ENCODE measurements around the gene TNRC6A. TPM values are rescaled to one million over a fixed set of nuclear protein-coding genes. Genes with fewer than 3 reads are reported as not detected.
"Not testable (repeated sequence)": the region's sequence is repeated elsewhere in the genome, so short reads cannot be mapped to it uniquely, and the experiment has no call there.

The TNRC6A gene
- polyA plus RNA-seq, 1 donor: 49.2 TPM

GRCh38 chr16:24737916-24738594 lies 8.6 kb downstream of the TNRC6A start:
- WGBS (ENCODE audit: insufficient coverage, low lambda C conversion rate): 100% methylated on average over 1 of the region's 5 CpGs
- H3K9me3 ChIP-seq (ENCODE audit: control insufficient read depth, low read depth, low read length): no peaks in the 10 kb centered on the region
- H3K4me3 ChIP-seq (ENCODE audit: low read length): no peak overlapping the region
- no peaks in the 10 kb centered on the region for H3K4me1 ChIP-seq (ENCODE audit: control insufficient read depth, insufficient read depth, low read length)
- no peak overlapping the region for H3K27ac ChIP-seq (ENCODE audit: low read length)
- H3K27me3 ChIP-seq (ENCODE audit: control insufficient read depth, insufficient read depth, low read length): no peaks in the 10 kb centered on the region
- no peak for DNase-seq
- H3K36me3 ChIP-seq (ENCODE audit: control insufficient read depth, insufficient read depth, low read length): peaks cover 18% of the 10 kb centered on the region

DNA sequence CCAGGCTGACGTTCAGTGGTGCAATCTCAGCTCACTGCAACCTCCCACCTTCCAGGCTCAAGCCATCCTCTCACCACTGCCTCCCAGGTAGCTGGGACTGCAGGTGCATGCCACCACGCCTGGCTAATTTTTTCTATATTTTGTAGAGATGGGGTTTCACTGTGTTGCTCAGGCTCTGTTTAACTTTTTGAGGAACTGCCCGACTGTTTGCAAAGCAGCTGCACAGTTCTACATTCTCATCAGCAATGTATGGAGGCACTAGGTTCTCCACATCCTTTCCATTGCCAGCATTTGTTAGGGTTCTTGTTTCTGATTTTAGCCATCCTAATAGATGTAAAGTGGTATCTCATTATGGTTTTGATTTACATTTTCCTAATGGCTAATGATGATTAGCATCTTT lies 9.4 kb downstream of the TNRC6A start:
- Histone ChIP-seq H3K27me3 (ENCODE audit: control insufficient read depth, insufficient read depth, low read length) (no peaks in the 10 kb centered on the region), H3K9me3 (ENCODE audit: control insufficient read depth, low read depth, low read length) (no peaks in the 10 kb centered on the region), H3K36me3 (ENCODE audit: control insufficient read depth, insufficient read depth, low read length) (peaks cover 12% of the 10 kb centered on the region), H3K27ac (ENCODE audit: low read length) (no peak overlapping the region), H3K4me1 (ENCODE audit: control insufficient read depth, insufficient read depth, low read length) (no peaks in the 10 kb centered on the region), H3K4me3 (ENCODE audit: low read length) (no peak overlapping the region)
- DNase-seq: no peak
- WGBS (ENCODE audit: insufficient coverage, low lambda C conversion rate): 80% methylated on average over 1 of the region's 3 CpGs

DNA sequence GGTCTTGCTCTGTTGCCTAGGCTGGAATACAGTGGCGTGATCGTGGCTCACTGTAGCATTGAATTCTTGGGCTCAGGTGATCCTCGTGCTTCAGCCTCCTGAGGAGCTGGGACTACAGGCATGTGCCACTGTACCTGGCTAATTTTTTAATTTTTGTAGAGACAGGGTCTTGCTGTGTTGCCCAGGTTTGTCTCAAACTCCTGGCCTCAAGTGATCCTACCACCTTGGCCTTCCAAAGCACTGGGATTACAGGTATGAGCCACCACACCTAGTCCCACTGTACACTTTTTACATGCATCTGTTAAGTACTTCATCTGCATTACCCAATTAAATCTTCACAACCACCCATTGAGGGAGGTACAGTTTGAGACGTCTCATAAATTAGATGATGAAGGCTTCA lies 12.4 kb downstream of the TNRC6A start:
- Histone ChIP-seq H3K4me3 (ENCODE audit: low read length) (no peak overlapping the region), H3K4me1 (ENCODE audit: control insufficient read depth, insufficient read depth, low read length) (no peaks in the 10 kb centered on the region), H3K27me3 (ENCODE audit: control insufficient read depth, insufficient read depth, low read length) (no peaks in the 10 kb centered on the region), H3K9me3 (ENCODE audit: control insufficient read depth, low read depth, low read length) (no peaks in the 10 kb centered on the region), H3K36me3 (ENCODE audit: control insufficient read depth, insufficient read depth, low read length) (peaks cover 13% of the 10 kb centered on the region), H3K27ac (ENCODE audit: low read length) (no peak overlapping the region)
- 100% methylated on average over 1 of the region's 4 CpGs for WGBS (ENCODE audit: insufficient coverage, low lambda C conversion rate)
- no peak for DNase-seq

DNA sequence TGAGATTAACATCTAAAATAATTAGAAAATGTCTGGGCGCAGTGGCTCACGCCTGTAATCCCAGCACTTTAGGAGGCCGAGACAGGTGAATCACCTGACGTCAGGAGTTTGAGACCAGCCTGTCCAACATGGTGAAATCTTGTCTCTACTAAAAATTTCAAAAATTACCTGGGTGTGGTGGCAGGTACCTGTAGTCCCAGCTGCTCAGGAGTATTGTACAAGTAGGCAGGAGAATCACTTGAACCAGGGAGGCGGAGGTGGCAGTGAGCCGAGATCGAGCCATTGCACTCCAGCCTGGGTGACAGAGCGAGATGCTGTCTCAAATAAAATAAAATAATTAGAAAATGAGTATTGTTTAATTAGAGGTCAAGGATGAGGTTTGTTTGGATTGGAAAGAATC lies 13.2 kb downstream of the TNRC6A start:
- not testable (repeated sequence) for DNase-seq; H3K27me3 ChIP-seq (ENCODE audit: control insufficient read depth, insufficient read depth, low read length); H3K4me1 ChIP-seq (ENCODE audit: control insufficient read depth, insufficient read depth, low read length); H3K9me3 ChIP-seq (ENCODE audit: control insufficient read depth, low read depth, low read length); H3K27ac ChIP-seq (ENCODE audit: low read length); H3K4me3 ChIP-seq (ENCODE audit: low read length)
- peaks cover 13% of the 10 kb centered on the region for H3K36me3 ChIP-seq (ENCODE audit: control insufficient read depth, insufficient read depth, low read length)
- WGBS (ENCODE audit: insufficient coverage, low lambda C conversion rate): 94% methylated on average over 3 of the region's 8 CpGs

GRCh38 chr16:24745391-24745790 lies 15.9 kb downstream of the TNRC6A start:
- H3K27me3 ChIP-seq (ENCODE audit: control insufficient read depth, insufficient read depth, low read length): no peaks in the 10 kb centered on the region
- peaks cover 13% of the 10 kb centered on the region for H3K36me3 ChIP-seq (ENCODE audit: control insufficient read depth, insufficient read depth, low read length)
- no peaks in the 10 kb centered on the region for H3K4me1 ChIP-seq (ENCODE audit: control insufficient read depth, insufficient read depth, low read length)

DNA sequence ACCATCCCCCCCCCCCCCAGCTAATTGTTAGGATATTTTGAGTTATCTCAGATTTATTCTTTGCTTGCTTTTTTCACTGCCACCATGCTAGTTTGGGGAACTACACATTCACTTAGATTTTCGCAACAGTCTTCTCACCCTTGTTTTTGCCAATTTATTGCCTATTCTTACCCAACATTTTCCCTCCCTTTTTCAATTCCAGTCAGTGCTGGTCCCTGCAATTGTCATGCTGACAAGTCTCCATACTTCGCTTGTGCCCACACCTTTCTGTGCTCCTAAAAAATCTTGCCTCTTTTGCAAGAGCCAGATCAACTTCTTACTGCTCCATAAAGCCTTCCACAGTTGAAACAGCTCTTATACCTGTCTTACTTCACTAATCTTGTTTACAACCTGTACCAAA lies 16.3 kb downstream of the TNRC6A start:
- peaks cover 13% of the 10 kb centered on the region for H3K36me3 ChIP-seq (ENCODE audit: control insufficient read depth, insufficient read depth, low read length)
- H3K4me1 ChIP-seq (ENCODE audit: control insufficient read depth, insufficient read depth, low read length): no peaks in the 10 kb centered on the region
- no peaks in the 10 kb centered on the region for H3K9me3 ChIP-seq (ENCODE audit: control insufficient read depth, low read depth, low read length)
- no peak for DNase-seq
- H3K27me3 ChIP-seq (ENCODE audit: control insufficient read depth, insufficient read depth, low read length): no peaks in the 10 kb centered on the region
- H3K27ac ChIP-seq (ENCODE audit: low read length): no peak overlapping the region
- no peak overlapping the region for H3K4me3 ChIP-seq (ENCODE audit: low read length)
- 100% methylated on average over 2 of the region's 2 CpGs for WGBS (ENCODE audit: insufficient coverage, low lambda C conversion rate)

More at GRCh38 chr16:24745391-24745790, 15.9 kb downstream of the TNRC6A start:
- Histone ChIP-seq H3K4me3 (ENCODE audit: low read length) (no peak overlapping the region), H3K9me3 (ENCODE audit: control insufficient read depth, low read depth, low read length) (no peaks in the 10 kb centered on the region), H3K27ac (ENCODE audit: low read length) (no peak overlapping the region)
- no peak for DNase-seq

DNA sequence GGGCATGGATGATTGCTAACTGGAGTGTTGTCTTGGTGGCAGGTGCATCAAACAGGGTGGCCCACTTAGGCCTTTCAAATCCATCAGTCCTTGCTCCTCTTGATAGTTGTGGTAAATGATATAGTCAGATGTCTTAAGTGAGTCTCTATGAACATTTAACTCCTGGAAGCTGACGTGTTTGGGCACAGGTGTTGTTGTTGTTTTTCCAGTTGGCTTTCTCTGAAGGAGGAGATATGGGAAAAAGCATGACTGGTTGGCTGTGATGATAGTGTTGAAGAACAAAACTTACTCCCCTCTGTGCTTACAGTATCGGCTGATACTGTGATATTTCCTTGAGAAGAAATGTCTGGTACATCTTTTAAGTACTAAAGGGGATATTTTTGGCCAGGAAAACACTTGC lies 18.0 kb downstream of the TNRC6A start:
- Histone ChIP-seq H3K27me3 (ENCODE audit: control insufficient read depth, insufficient read depth, low read length) (no peaks in the 10 kb centered on the region), H3K4me1 (ENCODE audit: control insufficient read depth, insufficient read depth, low read length) (no peaks in the 10 kb centered on the region), H3K9me3 (ENCODE audit: control insufficient read depth, low read depth, low read length) (no peaks in the 10 kb centered on the region), H3K36me3 (ENCODE audit: control insufficient read depth, insufficient read depth, low read length) (peaks cover 9% of the 10 kb centered on the region), H3K27ac (ENCODE audit: low read length) (no peak overlapping the region), H3K4me3 (ENCODE audit: low read length) (no peak overlapping the region)
- no CpG with 5 or more reads among the region's 2 CpGs for WGBS (ENCODE audit: insufficient coverage, low lambda C conversion rate)
- DNase-seq: no peak

DNA sequence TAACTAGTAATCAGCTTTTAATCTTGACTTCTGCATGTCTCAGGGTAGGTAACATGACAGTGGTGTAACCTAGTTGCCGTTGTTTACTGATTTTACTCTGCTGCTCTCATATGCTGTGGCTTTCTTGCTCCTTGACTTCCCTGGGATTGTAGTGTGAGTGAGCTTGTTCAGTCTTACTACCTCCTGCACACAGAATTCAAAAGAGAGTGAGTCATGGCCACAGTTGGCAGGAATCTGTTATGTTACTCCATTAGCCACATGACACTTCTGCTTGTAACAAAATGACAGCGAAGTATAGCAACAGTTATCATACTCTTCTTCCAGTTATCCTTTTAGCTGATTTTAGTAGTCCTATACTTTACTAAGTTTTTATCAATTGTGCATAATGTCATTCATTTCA lies 18.8 kb downstream of the TNRC6A start:
- Histone ChIP-seq H3K36me3 (ENCODE audit: control insufficient read depth, insufficient read depth, low read length) (peaks cover 9% of the 10 kb centered on the region), H3K4me1 (ENCODE audit: control insufficient read depth, insufficient read depth, low read length) (no peaks in the 10 kb centered on the region), H3K27me3 (ENCODE audit: control insufficient read depth, insufficient read depth, low read length) (no peaks in the 10 kb centered on the region), H3K9me3 (ENCODE audit: control insufficient read depth, low read depth, low read length) (no peaks in the 10 kb centered on the region), H3K4me3 (ENCODE audit: low read length) (no peak overlapping the region), H3K27ac (ENCODE audit: low read length) (no peak overlapping the region)
- WGBS (ENCODE audit: insufficient coverage, low lambda C conversion rate): 100% methylated on average over 1 of the region's 2 CpGs
- DNase-seq: no peak

GRCh38 chr16:24749310-24749709 lies 19.9 kb downstream of the TNRC6A start:
- Histone ChIP-seq H3K36me3 (ENCODE audit: control insufficient read depth, insufficient read depth, low read length) (peaks cover 9% of the 10 kb centered on the region), H3K27me3 (ENCODE audit: control insufficient read depth, insufficient read depth, low read length) (no peaks in the 10 kb centered on the region)
- DNase-seq: no peak

DNA sequence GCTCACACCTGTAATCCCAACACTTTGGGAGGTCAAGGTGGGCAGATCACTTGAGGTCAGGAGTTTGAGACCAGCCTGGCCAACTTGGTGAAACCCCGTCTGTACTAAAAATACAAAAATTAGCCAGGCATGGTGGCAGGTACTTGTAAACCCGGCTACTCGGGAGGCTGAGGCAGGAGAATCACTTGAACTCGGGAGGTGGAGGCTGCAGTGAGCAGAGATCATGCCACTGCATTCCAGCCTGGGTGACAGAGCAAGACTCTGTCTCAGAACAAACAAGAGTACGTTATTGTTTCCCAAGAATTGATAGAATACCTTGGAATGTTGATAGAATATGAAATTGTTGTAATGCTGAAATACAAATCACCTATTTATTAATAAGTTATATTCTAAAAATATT lies 20.4 kb downstream of the TNRC6A start:
- DNase-seq; H3K27me3 ChIP-seq (ENCODE audit: control insufficient read depth, insufficient read depth, low read length); H3K27ac ChIP-seq (ENCODE audit: low read length); H3K9me3 ChIP-seq (ENCODE audit: control insufficient read depth, low read depth, low read length); H3K36me3 ChIP-seq (ENCODE audit: control insufficient read depth, insufficient read depth, low read length); H3K4me3 ChIP-seq (ENCODE audit: low read length); H3K4me1 ChIP-seq (ENCODE audit: control insufficient read depth, insufficient read depth, low read length): not testable (repeated sequence)
- 100% methylated on average over 1 of the region's 5 CpGs for WGBS (ENCODE audit: insufficient coverage, low lambda C conversion rate)

More at GRCh38 chr16:24749310-24749709, 19.9 kb downstream of the TNRC6A start:
- H3K4me3 ChIP-seq (ENCODE audit: low read length): no peak overlapping the region
- H3K9me3 ChIP-seq (ENCODE audit: control insufficient read depth, low read depth, low read length): no peaks in the 10 kb centered on the region
- no peak overlapping the region for H3K27ac ChIP-seq (ENCODE audit: low read length)
- H3K4me1 ChIP-seq (ENCODE audit: control insufficient read depth, insufficient read depth, low read length): no peaks in the 10 kb centered on the region

- no peaks in the 10 kb centered on the region for H3K27me3 ChIP-seq (ENCODE audit: control insufficient read depth, insufficient read depth, low read length)
- H3K27ac ChIP-seq (ENCODE audit: low read length): no peak overlapping the region
Observed at GRCh38 chr16:24753000-24753399, 23.5 kb downstream of the TNRC6A start.

More at GRCh38 chr16:24753000-24753399, 23.5 kb downstream of the TNRC6A start:
- no peaks in the 10 kb centered on the region for H3K4me1 ChIP-seq (ENCODE audit: control insufficient read depth, insufficient read depth, low read length)
- DNase-seq: no peak
- no peaks in the 10 kb centered on the region for H3K9me3 ChIP-seq (ENCODE audit: control insufficient read depth, low read depth, low read length)
- H3K4me3 ChIP-seq (ENCODE audit: low read length): no peak overlapping the region
- peaks cover 4% of the 10 kb centered on the region for H3K36me3 ChIP-seq (ENCODE audit: control insufficient read depth, insufficient read depth, low read length)
